HG03280 (cell line): ENCODE data around the gene ZNF638.
"Not testable (repeated sequence)": the region's sequence is repeated elsewhere in the genome, so short reads cannot be mapped to it uniquely, and the experiment has no call there.

Experiments
- ATAC-seq: cut with Tn5 transposase; IDR thresholded peaks from one replicate; pipeline ENCODE4 v1.9.1; 2021; ENCODE audit warnings: mild to moderate bottlenecking, moderate library complexity; ENCODE audit not compliant: unreplicated experiment

The ZNF638 gene, protein sequence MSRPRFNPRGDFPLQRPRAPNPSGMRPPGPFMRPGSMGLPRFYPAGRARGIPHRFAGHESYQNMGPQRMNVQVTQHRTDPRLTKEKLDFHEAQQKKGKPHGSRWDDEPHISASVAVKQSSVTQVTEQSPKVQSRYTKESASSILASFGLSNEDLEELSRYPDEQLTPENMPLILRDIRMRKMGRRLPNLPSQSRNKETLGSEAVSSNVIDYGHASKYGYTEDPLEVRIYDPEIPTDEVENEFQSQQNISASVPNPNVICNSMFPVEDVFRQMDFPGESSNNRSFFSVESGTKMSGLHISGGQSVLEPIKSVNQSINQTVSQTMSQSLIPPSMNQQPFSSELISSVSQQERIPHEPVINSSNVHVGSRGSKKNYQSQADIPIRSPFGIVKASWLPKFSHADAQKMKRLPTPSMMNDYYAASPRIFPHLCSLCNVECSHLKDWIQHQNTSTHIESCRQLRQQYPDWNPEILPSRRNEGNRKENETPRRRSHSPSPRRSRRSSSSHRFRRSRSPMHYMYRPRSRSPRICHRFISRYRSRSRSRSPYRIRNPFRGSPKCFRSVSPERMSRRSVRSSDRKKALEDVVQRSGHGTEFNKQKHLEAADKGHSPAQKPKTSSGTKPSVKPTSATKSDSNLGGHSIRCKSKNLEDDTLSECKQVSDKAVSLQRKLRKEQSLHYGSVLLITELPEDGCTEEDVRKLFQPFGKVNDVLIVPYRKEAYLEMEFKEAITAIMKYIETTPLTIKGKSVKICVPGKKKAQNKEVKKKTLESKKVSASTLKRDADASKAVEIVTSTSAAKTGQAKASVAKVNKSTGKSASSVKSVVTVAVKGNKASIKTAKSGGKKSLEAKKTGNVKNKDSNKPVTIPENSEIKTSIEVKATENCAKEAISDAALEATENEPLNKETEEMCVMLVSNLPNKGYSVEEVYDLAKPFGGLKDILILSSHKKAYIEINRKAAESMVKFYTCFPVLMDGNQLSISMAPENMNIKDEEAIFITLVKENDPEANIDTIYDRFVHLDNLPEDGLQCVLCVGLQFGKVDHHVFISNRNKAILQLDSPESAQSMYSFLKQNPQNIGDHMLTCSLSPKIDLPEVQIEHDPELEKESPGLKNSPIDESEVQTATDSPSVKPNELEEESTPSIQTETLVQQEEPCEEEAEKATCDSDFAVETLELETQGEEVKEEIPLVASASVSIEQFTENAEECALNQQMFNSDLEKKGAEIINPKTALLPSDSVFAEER (N-terminal part only)

GRCh38 chr2:71331581-71332434 lies at the start of gene ZNF638:
Gene ZNF638, plus strand, starts transcription at chr2:71331782. Its CDS starts 17,173 bp downstream, at chr2:71348955.
- peak; percentile 94 for ATAC-seq

DNA sequence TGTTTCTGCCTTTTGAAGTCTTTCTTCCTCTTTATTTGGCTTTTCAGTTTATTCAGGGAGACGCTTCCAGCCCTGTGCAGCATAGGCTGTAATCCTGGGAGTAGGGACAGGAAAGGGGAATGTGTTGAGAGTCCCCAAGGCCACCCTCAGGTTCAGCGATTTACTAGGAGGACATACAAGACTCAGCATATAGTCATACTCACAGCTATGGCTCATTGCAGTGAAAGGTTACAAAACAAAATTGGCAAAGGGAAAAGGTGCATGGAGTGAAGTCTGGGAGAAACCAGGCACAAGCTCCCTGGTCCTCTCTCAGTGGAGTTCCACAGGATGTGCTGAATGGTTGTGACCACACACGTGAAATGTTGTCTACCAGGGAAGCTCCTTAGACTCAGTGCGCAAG lies 49.6 kb upstream of the ZNF638 start:
- ATAC-seq, result no peak

DNA sequence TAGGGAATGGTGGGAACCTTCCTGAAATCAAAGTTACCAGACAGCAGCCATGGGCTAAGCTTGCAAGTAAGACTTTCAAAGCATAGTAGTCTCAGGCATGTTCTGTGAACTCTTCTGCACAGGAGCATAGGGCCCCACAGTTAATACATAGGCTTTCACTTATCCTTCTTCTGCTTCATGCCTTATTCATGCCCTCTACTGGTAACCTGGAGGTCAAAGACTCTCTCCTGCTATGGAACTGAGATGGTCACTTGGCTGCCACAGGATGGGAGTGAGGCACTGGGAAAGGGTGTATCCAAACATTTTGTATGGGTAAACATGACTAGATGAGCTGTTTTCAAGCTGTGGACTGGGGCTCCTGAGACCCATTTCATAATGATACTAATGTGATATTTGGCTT lies 49.1 kb upstream of the ZNF638 start:
- ATAC-seq, result no peak

DNA sequence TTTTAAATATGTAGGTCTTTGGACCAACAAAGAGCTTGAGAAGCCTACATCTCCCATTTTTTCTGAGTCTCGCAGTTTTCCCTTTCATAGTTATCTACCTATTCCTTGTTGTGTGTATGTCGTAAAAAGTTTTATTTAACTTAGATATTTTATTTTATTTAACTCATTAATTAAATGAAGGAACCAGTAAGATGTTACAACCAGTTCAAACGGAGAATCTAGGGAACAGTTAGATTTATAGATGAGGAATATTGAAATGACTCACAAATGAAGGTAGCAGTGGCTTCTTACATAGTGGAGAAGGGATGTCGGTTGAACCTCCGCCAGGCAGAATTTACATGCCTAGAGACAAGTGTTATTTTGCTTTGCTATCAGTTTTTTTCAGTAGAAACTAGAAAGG lies 48.5 kb upstream of the ZNF638 start:
- no peak for ATAC-seq

GRCh38 chr2:71285706-71286105 lies 45.9 kb upstream of the ZNF638 start:
- no peak for ATAC-seq

DNA sequence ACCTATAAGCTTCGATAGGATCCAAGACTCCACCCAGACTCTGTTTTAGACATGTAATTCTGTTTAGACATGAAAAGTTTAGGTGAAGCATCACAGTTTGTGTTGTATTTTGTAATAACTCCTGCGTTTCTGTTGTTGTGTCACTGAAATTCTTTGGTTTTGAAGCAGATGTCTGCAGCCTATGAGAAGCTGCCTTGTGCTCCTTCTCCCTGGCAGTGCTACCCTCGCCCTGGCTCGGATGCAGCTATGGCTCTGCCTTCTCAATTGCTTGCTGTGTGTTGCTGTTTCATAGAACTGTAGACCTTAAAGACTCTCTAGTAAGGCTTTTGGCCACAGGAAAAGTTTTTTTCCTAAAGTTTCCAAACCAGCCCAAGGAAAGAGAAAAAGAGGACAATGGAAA lies 40.2 kb upstream of the ZNF638 start:
- no peak for ATAC-seq

- no peak for ATAC-seq
Measured at GRCh38 chr2:71292159-71292558, 39.4 kb upstream of the ZNF638 start.

DNA sequence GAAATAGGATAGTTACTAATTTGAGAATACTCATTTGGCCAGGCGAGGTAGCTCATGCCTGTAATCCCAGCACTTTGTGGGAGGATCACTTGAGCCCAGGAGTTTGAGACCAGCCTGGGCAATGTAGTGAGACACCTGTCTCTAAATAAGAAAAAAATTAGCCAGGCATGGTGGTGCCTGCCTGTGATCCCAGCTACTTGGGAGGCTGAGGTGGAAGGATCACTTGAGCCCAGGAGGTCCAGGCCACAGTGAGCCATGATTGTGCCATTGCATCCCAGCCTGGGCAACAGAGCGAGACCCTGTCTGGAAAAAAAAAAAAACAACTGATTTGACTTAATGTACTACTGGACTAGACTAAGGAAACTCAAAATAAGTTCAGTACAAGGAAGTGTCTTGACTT lies 32.7 kb upstream of the ZNF638 start:
- ATAC-seq, result no peak

GRCh38 chr2:71299507-71299906 lies 32.1 kb upstream of the ZNF638 start:
- ATAC-seq, result no peak

DNA sequence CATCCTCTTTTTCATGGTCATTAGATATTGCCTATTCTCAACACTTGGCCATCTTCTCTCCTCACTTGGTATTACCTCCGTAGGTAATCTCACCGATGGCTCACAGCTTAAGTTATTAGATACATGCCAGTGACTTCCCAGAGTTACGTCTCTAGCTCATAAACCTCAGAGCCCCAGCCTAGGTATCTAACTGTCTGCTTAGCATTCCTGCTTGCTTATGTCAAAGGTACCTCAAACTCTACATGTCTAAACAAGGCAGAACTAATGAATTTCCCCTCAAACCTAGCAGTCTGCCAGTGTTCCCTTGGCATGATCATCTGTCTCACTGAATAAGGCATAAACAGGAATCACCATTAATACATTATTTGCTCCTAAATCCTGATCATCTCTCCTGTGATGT lies 27.7 kb upstream of the ZNF638 start:
- ATAC-seq, result no peak

DNA sequence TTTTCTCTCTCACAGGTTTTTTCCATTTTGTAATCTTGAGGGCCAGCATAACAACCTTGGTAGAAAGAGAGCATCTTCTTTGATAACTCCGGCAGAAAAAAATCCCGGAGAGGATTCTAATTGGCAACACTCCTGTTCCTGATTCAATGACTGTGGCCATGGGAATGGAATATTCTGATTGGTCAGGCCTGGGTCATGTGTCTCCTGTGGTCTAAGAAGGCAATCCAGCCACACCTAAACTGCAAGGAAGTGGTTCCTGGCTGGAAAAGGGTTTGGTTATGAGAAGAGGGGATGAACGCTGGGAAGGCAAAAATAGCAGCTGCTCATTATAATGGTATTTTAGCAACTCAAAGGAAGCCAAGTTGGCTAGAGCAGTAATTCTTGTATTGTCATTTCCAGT lies 24.8 kb upstream of the ZNF638 start:
- no peak for ATAC-seq

DNA sequence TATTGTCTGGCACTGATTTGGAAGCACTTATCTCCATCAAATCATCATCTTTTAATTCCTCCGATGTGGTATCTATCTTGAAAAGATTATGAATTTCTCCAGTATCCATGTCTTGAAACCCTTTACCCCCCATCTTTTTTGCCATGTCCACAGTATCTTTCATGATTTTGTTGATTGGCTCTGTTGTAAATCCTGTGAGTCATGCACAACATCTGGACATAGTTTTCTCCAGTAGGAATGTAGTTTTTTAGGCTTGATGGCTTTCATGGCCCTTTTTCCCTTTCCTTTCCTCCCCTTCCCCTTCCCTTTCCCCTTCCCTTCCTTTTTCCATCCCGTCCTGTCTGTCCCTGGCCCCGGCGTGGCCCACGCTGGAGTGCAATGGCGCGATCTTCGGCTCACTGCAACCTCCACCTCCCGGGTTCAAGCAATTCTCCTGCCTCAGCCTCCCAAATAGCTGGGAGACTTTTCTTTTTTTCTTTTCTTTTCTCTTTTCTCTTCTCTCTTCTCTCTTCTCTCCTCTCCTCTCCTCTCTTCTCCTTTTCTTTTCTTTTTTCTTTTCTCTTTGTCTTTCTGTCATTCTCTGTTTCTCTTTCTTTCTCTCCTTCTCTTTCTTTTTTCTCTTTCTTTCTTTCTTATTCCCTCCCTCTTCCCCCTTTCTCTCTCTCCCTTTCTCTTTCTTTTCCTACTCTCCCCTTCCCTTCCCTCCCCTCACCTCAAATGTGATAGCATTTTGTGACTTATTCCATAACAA lies 18.4 kb upstream of the ZNF638 start:
- ATAC-seq, result no peak

GRCh38 chr2:71317060-71317459 lies 14.5 kb upstream of the ZNF638 start:
- ATAC-seq, result no peak

DNA sequence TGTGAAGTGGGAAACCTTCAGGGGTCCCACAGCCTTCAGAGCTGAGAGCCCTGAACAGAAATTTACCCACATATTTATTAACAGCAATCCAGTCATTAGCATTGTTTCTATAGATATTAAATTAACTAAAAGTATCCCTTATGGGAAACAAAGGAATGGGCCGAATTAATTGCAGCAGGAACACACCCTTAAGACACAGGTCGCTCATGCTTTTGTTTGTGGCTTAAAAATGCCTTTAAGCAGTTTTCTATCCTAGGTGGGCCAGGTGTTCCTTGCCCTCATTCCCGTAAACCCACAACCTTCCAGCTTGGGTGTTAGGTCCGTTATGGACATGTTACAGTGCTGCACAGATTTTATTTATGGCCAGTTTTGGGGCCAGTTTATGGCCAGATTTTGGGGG lies 13.7 kb upstream of the ZNF638 start:
- ATAC-seq, result not testable (repeated sequence)

GRCh38 chr2:71323386-71323785 lies 8.2 kb upstream of the ZNF638 start:
- ATAC-seq, result no peak

DNA sequence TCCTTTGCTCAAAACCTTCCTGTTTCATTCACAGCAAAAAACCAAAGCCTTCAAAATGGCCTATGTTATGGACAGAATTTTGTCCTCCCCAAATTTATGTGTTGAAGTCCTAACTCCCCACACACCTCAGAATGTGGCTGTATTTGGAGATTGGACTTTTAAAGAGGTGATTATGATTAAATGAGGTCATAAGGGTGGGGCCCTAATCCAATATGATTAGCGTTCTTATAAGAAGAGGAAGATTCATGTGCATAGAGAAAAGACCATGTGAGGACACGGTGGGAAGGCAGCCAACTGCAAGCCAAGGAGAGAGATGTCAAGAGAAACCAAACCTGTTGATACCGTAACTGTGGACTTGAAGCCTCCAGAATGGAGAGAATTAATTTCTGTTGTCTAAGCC lies 4.6 kb upstream of the ZNF638 start:
- no peak for ATAC-seq

DNA sequence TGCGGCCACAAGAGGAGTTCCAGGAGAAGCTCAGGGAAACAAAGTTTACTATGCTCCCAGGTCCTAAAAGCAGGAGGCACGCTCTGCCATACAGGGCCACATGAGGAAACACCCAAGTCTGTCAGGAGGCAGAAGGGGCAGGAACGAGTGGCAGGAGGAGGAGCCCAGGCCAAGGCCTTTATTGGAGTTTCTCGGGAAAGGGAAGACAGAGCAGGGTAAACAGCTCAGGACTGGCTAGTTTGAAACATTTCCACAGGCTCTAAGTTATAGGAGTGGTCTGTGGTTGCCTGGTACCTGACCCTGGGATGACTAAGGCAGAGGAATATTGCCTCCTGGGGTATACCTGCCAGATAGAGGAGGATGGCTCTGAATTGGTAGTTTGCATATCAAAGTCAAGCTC lies 3.7 kb upstream of the ZNF638 start:
- ATAC-seq, result no peak

DNA sequence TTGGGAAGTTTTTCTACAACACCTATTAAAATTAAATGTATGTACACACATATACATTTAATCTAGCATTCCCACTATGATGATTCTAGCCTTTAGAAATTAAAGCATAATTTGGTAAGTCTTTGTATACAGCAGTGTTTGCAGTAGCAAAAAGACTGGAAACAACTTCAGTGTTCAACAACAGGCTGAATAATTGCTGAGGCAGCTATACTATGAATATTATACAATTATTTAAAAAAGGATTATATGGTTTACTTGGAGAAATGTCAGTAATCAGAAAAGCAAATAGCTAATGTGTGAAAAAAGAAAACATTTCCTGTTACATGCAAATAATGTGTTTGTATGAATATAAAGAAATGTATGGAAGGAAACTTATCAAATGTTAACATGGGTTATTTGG lies 1.4 kb upstream of the ZNF638 start:
- ATAC-seq, result no peak

- ATAC-seq, result no peak
Measured at GRCh38 chr2:71330585-71331330, 824 bp upstream of the ZNF638 start.
